GM21576 (cell line): ENCODE measurements around the gene B3GAT1.

Source experiments
- ATAC-seq: cut with Tn5 transposase; IDR thresholded peaks from one replicate; pipeline ENCODE4 v1.9.1; 2021; ENCODE audit warnings: mild to moderate bottlenecking, moderate library complexity; ENCODE audit not compliant: unreplicated experiment

B3GAT1 gene

GRCh38 chr11:134374891-134375550 lies 37.0 kb downstream of the B3GAT1 start:
- ATAC-seq, result no peak

- ATAC-seq, result no peak
Measured at GRCh38 chr11:134374171-134374570, 37.9 kb downstream of the B3GAT1 start.

DNA sequence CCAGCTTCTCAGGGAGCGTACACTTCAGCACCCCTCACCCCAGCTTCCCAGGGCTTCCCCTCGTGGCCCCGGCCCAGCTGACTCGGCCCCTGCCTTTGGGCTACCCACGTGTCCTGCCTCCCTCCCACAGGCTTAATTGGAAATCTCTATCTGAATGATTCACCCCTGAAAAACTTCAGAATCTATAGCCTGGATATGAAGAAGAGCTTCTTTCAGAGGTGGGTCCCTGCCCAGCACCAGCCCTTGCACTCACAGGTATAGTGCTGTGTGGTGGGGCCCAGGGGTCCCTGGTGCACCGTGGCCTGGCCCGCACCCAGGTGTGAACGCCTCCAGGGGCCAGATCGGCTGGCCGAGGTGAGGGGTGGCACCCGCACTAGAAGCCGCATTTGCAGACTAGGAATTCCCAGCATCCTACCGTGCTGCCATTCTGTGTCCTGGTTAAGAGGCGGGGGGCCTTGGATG lies 38.4 kb downstream of the B3GAT1 start:
- ATAC-seq, result no peak

GRCh38 chr11:134372961-134373360 lies 39.1 kb downstream of the B3GAT1 start:
- ATAC-seq, result no peak

GRCh38 chr11:134372536-134372935 lies 39.5 kb downstream of the B3GAT1 start:
- no peak for ATAC-seq

- ATAC-seq, result no peak
Measured at GRCh38 chr11:134371436-134372185, 40.4 kb downstream of the B3GAT1 start.

GRCh38 chr11:134370526-134371435 lies 41.3 kb downstream of the B3GAT1 start:
- no peak for ATAC-seq

DNA sequence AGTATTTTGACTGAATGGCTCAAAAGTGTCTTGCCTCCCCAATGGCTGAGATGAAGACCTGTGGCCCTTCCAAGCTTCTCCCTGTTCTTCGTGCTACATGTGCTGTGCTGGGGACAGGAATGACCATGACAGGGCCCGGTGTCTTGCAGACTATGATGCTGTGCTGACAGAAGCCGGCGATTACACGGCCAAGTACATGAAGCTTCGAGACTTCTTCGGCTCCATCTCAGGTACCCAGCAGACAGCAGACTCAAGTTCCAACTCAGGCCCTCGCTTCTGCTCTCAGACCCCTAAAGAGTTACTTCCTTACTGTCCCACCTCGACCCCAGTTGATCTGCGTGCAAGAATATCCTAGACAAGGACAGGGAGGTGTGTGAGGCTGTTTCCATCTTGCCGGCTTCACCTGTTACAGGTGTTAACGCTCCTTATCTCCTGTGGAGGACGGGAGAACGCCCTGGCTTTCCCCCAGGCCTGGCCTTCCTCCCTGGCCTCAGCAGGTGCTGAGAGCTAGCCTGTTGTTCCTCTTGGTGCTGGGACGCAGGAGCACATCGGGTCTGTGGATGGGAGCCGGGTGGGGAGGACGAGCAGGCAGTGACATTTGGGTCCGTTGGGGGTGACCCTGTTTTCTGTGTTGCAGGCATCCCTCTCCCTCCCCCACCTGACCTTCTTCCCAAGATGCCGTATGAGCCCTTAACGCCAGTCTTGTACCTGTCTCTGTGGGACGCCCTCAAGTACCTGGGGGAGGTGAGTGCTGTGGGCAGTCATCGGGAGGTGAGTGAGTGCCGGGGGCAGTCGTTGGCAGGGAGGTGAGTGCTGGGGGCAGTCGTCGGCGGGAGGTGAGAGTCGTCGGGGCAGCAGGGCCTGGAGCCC lies 42.2 kb downstream of the B3GAT1 start:
- no peak for ATAC-seq

- ATAC-seq, result no peak
Measured at GRCh38 chr11:134367781-134368180, 44.3 kb downstream of the B3GAT1 start.

DNA sequence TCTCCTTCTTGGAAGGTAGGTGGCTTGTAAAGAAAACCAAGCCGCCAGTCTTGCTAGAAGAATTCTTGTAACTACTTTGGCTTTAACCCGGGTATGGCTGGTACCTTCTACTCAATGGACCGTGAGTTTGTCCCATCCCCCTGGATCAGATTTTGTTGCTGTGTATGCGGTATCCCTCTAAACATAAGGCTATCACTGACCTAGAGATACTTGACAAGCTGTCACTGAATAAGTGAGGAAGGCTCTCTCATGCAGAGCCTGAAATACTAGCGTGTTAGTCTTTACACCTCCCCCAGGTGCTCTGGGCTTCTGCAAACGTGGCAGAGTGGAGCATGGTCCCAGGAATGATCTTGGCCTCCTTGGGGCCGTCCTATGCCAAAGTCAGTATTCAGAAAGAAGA lies 45.8 kb downstream of the B3GAT1 start:
- ATAC-seq, result no peak

DNA sequence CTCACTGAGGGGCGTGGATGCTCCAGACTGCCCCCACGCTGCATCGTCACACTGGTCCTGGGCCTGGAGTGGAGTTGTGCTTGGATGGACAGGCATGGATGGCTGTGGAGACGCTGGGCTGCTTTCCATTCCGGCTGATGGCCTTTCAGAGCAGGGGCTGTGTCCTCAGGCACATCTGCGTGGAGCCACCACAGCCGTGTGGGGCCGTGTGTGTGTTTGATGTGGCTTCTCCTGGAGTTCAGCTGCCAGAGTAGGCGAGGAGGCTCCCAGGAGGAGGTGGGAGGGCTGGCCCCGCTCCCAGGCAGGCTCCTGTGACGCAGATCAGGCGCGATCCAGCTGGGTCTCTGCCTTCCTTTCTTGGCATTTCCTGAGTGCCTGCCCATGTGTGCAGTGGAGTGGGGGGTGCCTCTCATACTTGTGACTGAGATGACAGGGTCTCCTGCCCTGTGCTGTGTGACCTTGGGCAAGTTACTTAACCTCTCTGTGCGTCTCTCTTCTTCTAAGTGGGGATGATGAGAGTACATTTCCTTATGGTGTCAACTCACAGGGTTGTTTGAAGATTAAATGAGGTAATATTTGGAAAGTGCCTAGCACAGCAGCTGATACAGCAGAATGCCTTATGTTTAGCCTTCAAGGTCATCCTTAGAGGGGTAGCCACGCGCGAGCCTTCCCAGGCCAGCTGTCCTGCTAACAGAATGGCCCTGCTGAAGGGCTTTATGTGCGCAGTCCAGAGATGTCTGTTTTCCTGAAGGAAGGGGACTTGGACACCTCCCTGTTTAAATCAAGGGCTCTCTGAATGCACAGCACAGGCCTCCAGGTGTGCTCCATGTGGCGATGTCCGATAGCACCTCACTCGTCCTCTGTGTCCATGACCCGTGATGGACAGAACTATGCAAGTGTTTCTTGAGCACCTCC lies 46.8 kb downstream of the B3GAT1 start:
- ATAC-seq, result no peak

- no peak for ATAC-seq
Measured at GRCh38 chr11:134364261-134364660, 47.8 kb downstream of the B3GAT1 start.

DNA sequence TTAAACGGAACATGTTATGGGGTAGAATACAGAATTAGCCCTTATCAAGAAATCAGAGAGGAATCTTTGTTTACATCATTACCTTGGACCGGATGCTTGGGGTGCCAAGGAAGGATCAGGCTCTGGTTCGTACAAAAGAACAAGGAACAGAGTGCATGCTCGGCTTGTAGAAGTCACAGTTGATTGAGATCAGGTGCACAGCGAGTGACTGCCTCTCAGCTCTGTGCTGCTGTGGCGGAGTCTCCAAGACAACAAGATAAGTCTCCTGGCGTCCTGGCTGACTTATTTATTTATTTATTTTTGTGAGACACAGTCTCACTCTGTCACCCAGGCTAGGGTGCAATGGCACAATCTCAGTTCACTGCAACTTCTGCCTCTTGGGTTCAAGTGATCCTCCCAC lies 48.5 kb downstream of the B3GAT1 start:
- no peak for ATAC-seq

GRCh38 chr11:134363161-134363560 lies 48.9 kb downstream of the B3GAT1 start:
- no peak for ATAC-seq

DNA sequence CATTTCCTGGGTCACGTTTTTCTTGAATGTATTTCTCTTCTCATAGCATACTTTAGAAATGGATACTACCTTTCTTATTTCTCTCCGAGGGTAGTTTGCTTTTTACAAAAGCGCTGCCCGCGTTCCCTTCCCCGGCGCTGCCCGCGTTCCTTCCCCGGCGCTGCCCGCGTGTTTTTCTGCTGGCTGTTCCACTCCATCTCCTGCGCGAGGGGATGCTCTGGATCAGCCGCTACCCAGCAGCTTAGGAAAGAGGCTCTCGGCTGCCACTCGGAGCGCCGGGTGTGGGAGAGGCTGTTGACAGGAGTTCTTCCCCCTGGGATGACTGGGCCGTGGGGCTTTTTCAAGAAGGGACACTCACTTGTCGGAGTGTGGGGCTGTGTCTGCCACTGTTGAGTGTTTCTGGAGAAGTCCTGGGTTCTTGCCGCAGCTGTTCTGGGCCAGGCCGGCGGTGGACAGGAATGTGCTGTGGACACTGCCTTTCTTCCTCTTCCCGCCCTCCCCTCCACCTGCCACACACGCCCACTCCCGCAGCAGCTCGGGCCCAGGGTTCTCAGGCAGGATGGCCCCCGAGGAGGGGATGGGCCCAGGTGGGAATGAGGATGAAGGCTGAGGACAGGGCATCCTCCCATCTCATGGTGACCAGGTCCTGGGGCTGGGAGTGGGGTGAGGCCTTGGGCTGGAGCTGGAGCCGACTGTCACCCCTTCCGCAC lies 49.7 kb downstream of the B3GAT1 start:
- no peak for ATAC-seq

- no peak for ATAC-seq
Measured at GRCh38 chr11:134361661-134362060, 50.4 kb downstream of the B3GAT1 start.

DNA sequence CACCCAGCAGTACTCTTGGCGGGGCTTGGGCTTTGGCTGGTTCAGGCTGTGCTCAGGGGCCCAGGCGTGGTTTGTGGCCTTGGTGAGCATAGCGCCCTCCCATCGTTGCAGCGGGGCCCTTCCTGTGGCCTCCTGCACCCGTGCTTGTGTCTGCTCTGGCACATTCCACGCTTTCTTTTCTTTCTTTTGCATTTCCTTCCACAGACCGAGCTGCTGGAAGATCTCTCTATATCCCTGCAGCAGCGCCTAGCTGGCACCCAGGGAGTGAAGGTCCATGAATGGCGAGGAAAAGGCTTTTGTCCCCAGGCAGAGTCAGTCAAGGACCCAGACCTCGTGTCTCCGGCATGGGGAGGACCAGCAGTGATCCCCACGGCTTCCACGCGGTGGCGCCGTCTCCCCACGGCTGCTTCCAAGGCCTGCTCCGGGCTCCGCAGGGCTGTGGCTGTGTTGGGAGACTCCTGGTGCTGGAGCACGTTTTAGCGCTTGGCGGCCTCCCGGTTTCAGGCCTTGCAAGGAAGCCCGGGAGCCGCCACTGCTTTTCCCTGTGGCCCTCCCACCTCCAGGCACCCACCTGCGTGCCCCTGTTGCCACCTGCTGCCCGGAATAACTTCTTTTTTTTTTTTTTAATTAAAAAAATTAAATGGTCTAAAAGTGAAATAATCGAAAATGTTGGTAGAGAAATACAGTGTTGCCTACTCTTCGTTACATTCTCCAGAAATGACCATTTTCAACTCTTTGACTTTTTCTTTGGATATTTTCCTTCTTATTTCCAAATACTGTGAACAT lies 51.8 kb downstream of the B3GAT1 start:
- ATAC-seq, result peak; percentile 78

GRCh38 chr11:134359646-134360045 lies 52.4 kb downstream of the B3GAT1 start:
- no peak for ATAC-seq
